Activated naive CD4-positive, alpha-beta T cell treated with anti-CD3 and anti-CD28 coated beads, Interleukin-2, amount 50 U/mL, for 72 hours (primary cell): Measurements from ENCODE around the gene LDB2. TPM values are rescaled to one million over a fixed set of nuclear protein-coding genes. Genes with fewer than 3 reads are reported as not detected.

ENCODE experiments used
- ATAC-seq, 2 donors: fragments of 150-1000 bp; cut with Tn5 transposase; 2 replicates each; pipeline ENCODE4 v1.10.0; 2021; ENCODE audit warnings: mild to moderate bottlenecking in 2 of 2, moderate library complexity in 2 of 2
- DNase-seq, 2 donors: peaks; one replicate each; pipeline ENCODE4 v3.0.0; 2021 to 2022; ENCODE audit warnings: low spot score in 2 of 2
- H3K27ac Mint-ChIP-seq, 2 donors: one replicate each; pipeline ENCODE4 v1.8.0; 2022; ENCODE audit warnings: mild to moderate bottlenecking in 2 of 2, mixed read lengths in 2 of 2
- H3K36me3 Mint-ChIP-seq, 2 donors: one replicate each; pipeline ENCODE4 v1.8.0; 2022; ENCODE audit warnings: mixed read lengths in 2 of 2
- H3K9me3 Mint-ChIP-seq, 2 donors: one replicate each; pipeline ENCODE4 v1.8.0; 2022; ENCODE audit warnings: mixed read lengths in 2 of 2
- total RNA-seq, 2 donors: library from RNA; stranded (reverse); gene quantifications; one replicate each; pipeline ENCODE4 v1.2.3, GENCODE V29; 2022

LDB2 gene
- total RNA-seq, 2 donors from 2014 or later = not detected

GRCh38 chr4:16759931-16760582 is 138.4 kb downstream of the LDB2 start:
- DNase-seq (no peak), ATAC-seq (no peak)
- no peaks in the 10 kb centered on the region for H3K36me3 Mint-ChIP-seq
- no peaks in the 10 kb centered on the region for H3K9me3 Mint-ChIP-seq
- no peak overlapping the region for H3K27ac Mint-ChIP-seq

- no peaks in the 10 kb centered on the region for H3K9me3 Mint-ChIP-seq
- H3K27ac Mint-ChIP-seq = no peak overlapping the region
- no peak for ATAC-seq
- no peaks in the 10 kb centered on the region for H3K36me3 Mint-ChIP-seq
- DNase-seq = no peak
Observed at GRCh38 chr4:16758816-16759215, 139.6 kb downstream of the LDB2 start.

- ATAC-seq = no peak
- H3K27ac Mint-ChIP-seq = no peak overlapping the region
- no peaks in the 10 kb centered on the region for H3K9me3 Mint-ChIP-seq
- H3K36me3 Mint-ChIP-seq = no peaks in the 10 kb centered on the region
- DNase-seq = no peak
Observed at GRCh38 chr4:16758255-16758654, 140.2 kb downstream of the LDB2 start.

DNA sequence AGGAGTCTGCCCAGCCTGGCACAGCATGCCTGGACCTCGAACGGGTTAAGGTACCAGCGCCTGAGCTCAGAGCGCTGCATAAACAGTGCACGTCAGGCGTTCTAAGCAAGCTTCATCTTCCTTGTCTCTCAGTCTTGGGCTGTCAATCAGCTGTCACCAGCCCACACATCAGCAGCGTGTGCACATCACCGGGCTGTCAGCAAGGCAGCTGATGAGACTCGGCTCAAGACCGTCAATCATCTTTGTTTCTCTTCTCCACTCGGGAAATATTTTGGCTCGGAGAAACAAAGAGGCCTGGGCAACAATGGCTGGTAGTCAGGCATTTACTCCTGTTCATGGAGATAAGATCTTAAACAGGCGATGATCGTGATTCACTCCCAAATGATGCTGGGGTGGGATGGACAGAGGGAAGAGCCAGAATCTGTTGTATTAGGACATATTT is 141.3 kb downstream of the LDB2 start:
- H3K36me3 Mint-ChIP-seq = no peaks in the 10 kb centered on the region
- no peaks in the 10 kb centered on the region for H3K9me3 Mint-ChIP-seq
- DNase-seq = no peak
- no peak overlapping the region for H3K27ac Mint-ChIP-seq
- ATAC-seq = no peak

- H3K27ac Mint-ChIP-seq = no peak overlapping the region
- no peaks in the 10 kb centered on the region for H3K36me3 Mint-ChIP-seq
- no peak for DNase-seq
- H3K9me3 Mint-ChIP-seq = no peaks in the 10 kb centered on the region
- ATAC-seq = no peak
Observed at GRCh38 chr4:16754104-16754503, 144.3 kb downstream of the LDB2 start.

GRCh38 chr4:16752150-16752549 is 146.3 kb downstream of the LDB2 start:
- no peaks in the 10 kb centered on the region for H3K36me3 Mint-ChIP-seq
- ATAC-seq = no peak

GRCh38 chr4:16750882-16751642 is 147.4 kb downstream of the LDB2 start:
- no peak for DNase-seq
- Mint-ChIP-seq H3K27ac (no peak overlapping the region), H3K9me3 (no peaks in the 10 kb centered on the region), H3K36me3 (no peaks in the 10 kb centered on the region)
- ATAC-seq = no peak

More at GRCh38 chr4:16752150-16752549, 146.3 kb downstream of the LDB2 start:
- Mint-ChIP-seq H3K9me3 (no peaks in the 10 kb centered on the region), H3K27ac (no peak overlapping the region)
- DNase-seq = no peak

- no peak for DNase-seq
- Mint-ChIP-seq H3K9me3 (no peaks in the 10 kb centered on the region), H3K27ac (no peak overlapping the region), H3K36me3 (no peaks in the 10 kb centered on the region)
- ATAC-seq = no peak
Observed at GRCh38 chr4:16750216-16750615, 148.2 kb downstream of the LDB2 start.

DNA sequence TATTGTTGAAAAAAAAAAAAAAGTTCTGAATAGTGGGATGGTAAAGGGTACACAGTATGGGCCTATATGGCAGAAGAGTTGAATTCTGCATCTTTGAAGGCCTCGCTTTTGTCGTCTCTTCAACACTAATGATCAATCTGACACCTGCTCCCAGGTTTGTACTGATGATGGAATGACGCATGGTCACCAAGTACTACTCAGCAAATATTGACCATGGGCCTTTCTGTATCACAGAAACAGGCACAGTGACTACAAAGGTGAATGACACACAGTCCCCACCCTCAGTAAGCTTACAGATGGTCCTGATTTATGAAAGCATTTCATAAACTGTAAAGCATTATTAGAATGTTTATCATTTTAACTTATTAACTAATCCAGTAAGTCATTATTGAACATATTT is 152.6 kb downstream of the LDB2 start:
- DNase-seq (no peak), ATAC-seq (no peak)
- H3K27ac Mint-ChIP-seq = no peak overlapping the region
- no peaks in the 10 kb centered on the region for H3K36me3 Mint-ChIP-seq
- H3K9me3 Mint-ChIP-seq = no peaks in the 10 kb centered on the region

GRCh38 chr4:16745009-16745635 is 153.3 kb downstream of the LDB2 start:
- no peaks in the 10 kb centered on the region for H3K9me3 Mint-ChIP-seq
- no peak overlapping the region for H3K27ac Mint-ChIP-seq
- ATAC-seq = no peak
- H3K36me3 Mint-ChIP-seq = no peaks in the 10 kb centered on the region
- no peak for DNase-seq

GRCh38 chr4:16741287-16741686 is 157.2 kb downstream of the LDB2 start:
- DNase-seq (no peak), ATAC-seq (no peak)
- H3K9me3 Mint-ChIP-seq = peaks cover 0 to under 1% of the 10 kb centered on the region in 2 donors
- no peaks in the 10 kb centered on the region for H3K36me3 Mint-ChIP-seq
- no peak overlapping the region for H3K27ac Mint-ChIP-seq

GRCh38 chr4:16739997-16740624 is 158.3 kb downstream of the LDB2 start:
- Mint-ChIP-seq H3K9me3 (peaks cover 0 to 4% of the 10 kb centered on the region in 2 donors), H3K36me3 (no peaks in the 10 kb centered on the region), H3K27ac (no peak overlapping the region)
- ATAC-seq = no peak
- DNase-seq = no peak

- Mint-ChIP-seq H3K9me3 (peaks cover 0 to 4% of the 10 kb centered on the region in 2 donors), H3K36me3 (no peaks in the 10 kb centered on the region), H3K27ac (no peak overlapping the region)
- ATAC-seq (no peak), DNase-seq (no peak)
Observed at GRCh38 chr4:16738558-16738957, 159.9 kb downstream of the LDB2 start.

GRCh38 chr4:16733509-16733908 is 164.9 kb downstream of the LDB2 start:
- no peak for ATAC-seq
- H3K36me3 Mint-ChIP-seq = no peaks in the 10 kb centered on the region
- DNase-seq = no peak
- H3K27ac Mint-ChIP-seq = no peak overlapping the region
- peaks cover 0 to 7% of the 10 kb centered on the region in 2 donors for H3K9me3 Mint-ChIP-seq

DNA sequence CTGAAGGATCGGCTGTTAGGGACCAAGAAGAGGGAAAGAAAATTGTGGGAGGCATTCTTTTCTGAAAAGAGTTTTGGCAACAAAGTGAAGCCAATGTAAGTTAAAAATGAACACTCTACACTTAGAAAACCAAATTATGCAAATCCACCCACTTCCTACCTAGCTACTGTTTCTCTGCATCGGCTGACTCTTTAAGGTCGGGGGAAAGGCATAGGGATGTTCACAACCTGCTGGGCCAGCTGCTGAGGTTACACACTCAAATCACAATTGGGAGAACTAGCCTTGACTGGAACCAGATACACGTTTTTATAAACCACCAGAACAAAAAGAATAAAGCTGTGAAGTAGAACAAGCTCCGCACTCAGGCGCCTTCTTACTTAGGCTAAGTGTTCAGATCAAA is 165.7 kb downstream of the LDB2 start:
- Mint-ChIP-seq H3K9me3 (peaks cover 0 to 7% of the 10 kb centered on the region in 2 donors), H3K27ac (no peak overlapping the region), H3K36me3 (no peaks in the 10 kb centered on the region)
- DNase-seq (no peak), ATAC-seq (no peak)

GRCh38 chr4:16731776-16732380 is 166.6 kb downstream of the LDB2 start:
- Mint-ChIP-seq H3K27ac (no peak overlapping the region), H3K36me3 (no peaks in the 10 kb centered on the region), H3K9me3 (peaks cover 0 to 7% of the 10 kb centered on the region in 2 donors)
- DNase-seq = no peak
- no peak for ATAC-seq
